SK-N-SH (cell line): Measurements from ENCODE around the gene MAGEA1. TPM values are rescaled to one million over a fixed set of nuclear protein-coding genes. Genes with fewer than 3 reads are reported as not detected.

Source experiments
- CTCF ChIA-PET: fragments of 300-600, 350-600 bp; formaldehyde crosslinking; extraction: SDS; loops from one replicate; lab custom pipeline; 2021; lab: Yijun Ruan, JAX
- POLR2A ChIA-PET: fragments of 350-600 bp; sonication (Branson Sonifier 250); formaldehyde crosslinking; extraction: SDS; loops from one replicate; lab custom pipeline; 2020; ENCODE audit warnings: antibody characterized with exemption, inconsistent platforms; lab: Yijun Ruan, JAX
- DNase-seq: peaks from one replicate; pipeline ENCODE4 v3.0.0; 2012
- H2AFZ ChIP-seq: fragments of 200-600 bp; sonication (generic); 2 replicates; pipeline ENCODE4 v1.8.1; 2016; ENCODE audit warnings: antibody characterized with exemption, mild to moderate bottlenecking, low read depth
- H3F3A ChIP-seq: fragments of 200-600 bp; sonication (generic); replicated peaks from 2 replicates; pipeline ENCODE3; 2016; ENCODE audit warnings: antibody characterized with exemption, mild to moderate bottlenecking; ENCODE audit not compliant: insufficient read depth
- H3K27ac ChIP-seq, 2 experiments: fragments of 200-500 bp in 1 of 2; fragments of 200-600 bp in 1 of 2; sonication (Bioruptor generic) in 1 of 2; sonication (generic), shearing (Covaris generic) in 1 of 2; 2 replicates each; pipeline versions ENCODE4 v1.5.1 to v1.6.1; 2014 to 2016; ENCODE audit warnings: low read depth in 2 of 2, inconsistent platforms in 1 of 2, low read length in 1 of 2, mild to moderate bottlenecking in 1 of 2, mixed read lengths in 1 of 2
- H3K27me3 ChIP-seq: fragments of 200-600 bp; sonication (generic), shearing (Covaris generic); 2 replicates; pipeline ENCODE4 v1.6.1; 2016; ENCODE audit warnings: mixed run types; ENCODE audit not compliant: insufficient read depth
- H3K36me3 ChIP-seq, 2 experiments: fragments of 200-500 bp in 1 of 2; fragments of 200-600 bp in 1 of 2; sonication (Bioruptor generic) in 1 of 2; sonication (generic) in 1 of 2; replicated peaks in 1 of 2; 2 replicates each; pipeline versions ENCODE3 to v1.5.1; 2014 to 2016; ENCODE audit warnings: low read length in 1 of 2, mild to moderate bottlenecking in 1 of 2; ENCODE audit not compliant: insufficient read depth in 2 of 2, control insufficient read depth in 1 of 2
- H3K4me1 ChIP-seq, 2 experiments: fragments of 200-500 bp in 1 of 2; fragments of 200-600 bp in 1 of 2; sonication (Bioruptor generic) in 1 of 2; sonication (generic), shearing (Covaris generic) in 1 of 2; 2 replicates each; pipeline versions ENCODE4 v1.5.1 to v1.6.1; 2014 to 2016; ENCODE audit warnings: low read depth in 1 of 2, low read length in 1 of 2, mixed run types in 1 of 2; ENCODE audit not compliant: insufficient read depth in 2 of 2, control insufficient read depth in 1 of 2
- H3K4me2 ChIP-seq: fragments of 200-600 bp; sonication (generic), shearing (Covaris generic); 2 replicates; pipeline ENCODE4 v1.6.1; 2017; ENCODE audit warnings: mixed run types
- H3K4me3 ChIP-seq, 2 experiments: fragments of 200-500 bp in 1 of 2; fragments of 200-600 bp in 1 of 2; sonication (Bioruptor generic) in 1 of 2; sonication (generic), shearing (Covaris generic) in 1 of 2; 2 replicates each; pipeline versions ENCODE4 v1.5.1 to v1.8.1; 2014 to 2016; ENCODE audit warnings: low read depth in 2 of 2, inconsistent platforms in 1 of 2, low read length in 1 of 2, mild to moderate bottlenecking in 1 of 2, mixed read lengths in 1 of 2, moderate library complexity in 1 of 2
- H3K79me2 ChIP-seq: fragments of 200-600 bp; sonication (generic); 2 replicates; pipeline ENCODE4 v1.8.1; 2017; ENCODE audit warnings: mild to moderate bottlenecking; ENCODE audit not compliant: insufficient read depth
- H3K9ac ChIP-seq: fragments of 200-600 bp; sonication (generic); 2 replicates; pipeline ENCODE4 v1.6.1; 2017; ENCODE audit warnings: mixed run types
- H3K9me2 ChIP-seq: fragments of 200-600 bp; sonication (generic); 2 replicates; pipeline ENCODE4 v1.6.1; 2017; ENCODE audit warnings: mixed run types
- H3K9me3 ChIP-seq: fragments of 200-600 bp; sonication (generic); 2 replicates; pipeline ENCODE4 v1.6.1; 2017; ENCODE audit warnings: mixed run types, mild to moderate bottlenecking, moderate library complexity
- H4K20me1 ChIP-seq: fragments of 200-600 bp; sonication (generic); 2 replicates; pipeline ENCODE4 v1.6.1; 2017; ENCODE audit warnings: mild to moderate bottlenecking, mixed run types; ENCODE audit not compliant: insufficient read depth
- ELF1 ChIP-seq: IDR thresholded peaks from 2 replicates; pipeline ENCODE4 v1.4.0; 2012
- EZH2phosphoT487 ChIP-seq: fragments of 200-600 bp; sonication (generic); IDR thresholded peaks from 2 replicates; pipeline ENCODE4 v1.6.1; 2017; ENCODE audit warnings: low read depth, mixed run types, mild to moderate bottlenecking, antibody characterized with exemption, moderate library complexity, borderline replicate concordance
- FOSL2 ChIP-seq: IDR thresholded peaks from 2 replicates; pipeline ENCODE4 v1.4.0; 2012; ENCODE audit warnings: low read depth, mild to moderate bottlenecking, moderate library complexity, borderline replicate concordance
- FOXJ3 ChIP-seq: sonication (generic); formaldehyde crosslinking; IDR thresholded peaks from 2 replicates; pipeline ENCODE4 v1.5.1; 2020; ENCODE audit warnings: mild to moderate bottlenecking, missing genetic modification reagents
- FOXM1 ChIP-seq: IDR thresholded peaks from 2 replicates; pipeline ENCODE4 v1.4.0; 2012; ENCODE audit warnings: low read depth, mild to moderate bottlenecking
- GABPA ChIP-seq: IDR thresholded peaks from 2 replicates; pipeline ENCODE4 v1.4.0; 2012; ENCODE audit warnings: low read depth, mild to moderate bottlenecking
- JUND ChIP-seq: IDR thresholded peaks from 2 replicates; pipeline ENCODE4 v1.4.0; 2012
- MXI1 ChIP-seq: IDR thresholded peaks from 2 replicates; pipeline ENCODE4 v1.6.1; 2012; ENCODE audit warnings: mild to moderate bottlenecking, low read depth, low read length, improper control_type of control experiment
- RCOR1 ChIP-seq: fragments of 150-350 bp; IDR thresholded peaks from 2 replicates; pipeline ENCODE4 v1.6.1; 2017; ENCODE audit warnings: antibody characterized with exemption, low read length
- TAF1 ChIP-seq: IDR thresholded peaks from 2 replicates; pipeline ENCODE4 v1.6.1; 2012; ENCODE audit warnings: low read depth, mild to moderate bottlenecking, low read length, moderate library complexity, borderline replicate concordance
- TEAD4 ChIP-seq: IDR thresholded peaks from 2 replicates; pipeline ENCODE4 v1.4.0; 2012; ENCODE audit warnings: mild to moderate bottlenecking, borderline replicate concordance; ENCODE audit not compliant: insufficient read depth
- WGBS: methylation state at CpG from one replicate; pipeline ENCODE4 v1.1.6; 2017; ENCODE audit warnings: low lambda C conversion rate; 5-methylcytosine and 5-hydroxymethylcytosine counted together
- polyA plus RNA-seq, 3 experiments: library from polyadenylated mRNA; depleted of rRNA; stranded (reverse); fragments of >200 nt; gene quantifications; 2 replicates each; pipeline ENCODE4 v1.2.3, GENCODE V29; 2012
- TF ChIP-seq, protein P1 (sequence below): IDR thresholded peaks from 2 replicates; pipeline ENCODE4 v1.6.1; 2012; ENCODE audit warnings: mild to moderate bottlenecking, low read depth, low read length, moderate library complexity
- TF ChIP-seq, protein P2 (sequence below): fragments of 200-600 bp; sonication (generic); IDR thresholded peaks from 2 replicates; pipeline ENCODE4 v1.6.1; 2017; ENCODE audit warnings: antibody characterized with exemption, mild to moderate bottlenecking, moderate library complexity

The MAGEA1 gene
- polyA plus RNA-seq, 1 of the 3 experiments (the other 2 are of a cell fraction), result 3.0 TPM

DNA sequence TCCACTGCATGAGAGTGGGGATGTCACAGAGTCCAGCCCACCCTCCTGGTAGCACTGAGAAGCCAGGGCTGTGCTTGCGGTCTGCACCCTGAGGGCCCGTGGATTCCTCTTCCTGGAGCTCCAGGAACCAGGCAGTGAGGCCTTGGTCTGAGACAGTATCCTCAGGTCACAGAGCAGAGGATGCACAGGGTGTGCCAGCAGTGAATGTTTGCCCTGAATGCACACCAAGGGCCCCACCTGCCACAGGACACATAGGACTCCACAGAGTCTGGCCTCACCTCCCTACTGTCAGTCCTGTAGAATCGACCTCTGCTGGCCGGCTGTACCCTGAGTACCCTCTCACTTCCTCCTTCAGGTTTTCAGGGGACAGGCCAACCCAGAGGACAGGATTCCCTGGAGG lies 2.7 kb downstream of the MAGEA1 start (continued):
- no peak for TF ChIP-seq FOXM1

DNA sequence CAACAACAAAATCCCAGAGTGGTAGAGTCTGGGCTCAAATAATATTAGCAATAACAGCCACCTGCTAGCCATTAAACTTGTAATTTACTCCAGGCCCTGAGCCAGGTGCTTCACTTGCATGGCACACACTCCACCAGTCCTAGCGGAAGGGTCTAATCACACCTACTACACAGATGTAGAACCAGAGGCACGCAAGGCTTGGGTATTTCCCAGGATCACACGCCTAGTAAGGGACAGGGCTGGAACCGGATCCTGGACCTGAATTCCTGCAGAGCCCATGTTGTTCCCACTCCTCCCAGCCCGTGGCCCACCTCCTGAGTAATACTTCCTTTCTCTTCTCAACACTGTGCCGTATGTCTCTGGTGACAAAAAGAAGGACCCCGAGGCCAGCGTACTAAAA lies 5.7 kb downstream of the MAGEA1 start:
- Histone ChIP-seq H3K9me2 (no peaks in the 10 kb centered on the region), H3K36me3 (no peaks in the 10 kb centered on the region), H4K20me1 (no peaks in the 10 kb centered on the region), H3K27ac (no peak overlapping the region), H3K9me3 (no peaks in the 10 kb centered on the region), H2AFZ (no peak overlapping the region), H3K4me3 (no peak overlapping the region)
- CTCF ChIA-PET, result no interaction called here
- POLR2A ChIA-PET, result no interaction called here
- TF ChIP-seq GABPA (no peak), TEAD4 (no peak), EZH2phosphoT487 (no peak), TAF1 (no peak), RCOR1 (no peak), FOXJ3 (no peak), MXI1 (no peak), ELF1 (no peak), JUND (no peak), FOSL2 (no peak)
- TF ChIP-seq, protein P1, sequence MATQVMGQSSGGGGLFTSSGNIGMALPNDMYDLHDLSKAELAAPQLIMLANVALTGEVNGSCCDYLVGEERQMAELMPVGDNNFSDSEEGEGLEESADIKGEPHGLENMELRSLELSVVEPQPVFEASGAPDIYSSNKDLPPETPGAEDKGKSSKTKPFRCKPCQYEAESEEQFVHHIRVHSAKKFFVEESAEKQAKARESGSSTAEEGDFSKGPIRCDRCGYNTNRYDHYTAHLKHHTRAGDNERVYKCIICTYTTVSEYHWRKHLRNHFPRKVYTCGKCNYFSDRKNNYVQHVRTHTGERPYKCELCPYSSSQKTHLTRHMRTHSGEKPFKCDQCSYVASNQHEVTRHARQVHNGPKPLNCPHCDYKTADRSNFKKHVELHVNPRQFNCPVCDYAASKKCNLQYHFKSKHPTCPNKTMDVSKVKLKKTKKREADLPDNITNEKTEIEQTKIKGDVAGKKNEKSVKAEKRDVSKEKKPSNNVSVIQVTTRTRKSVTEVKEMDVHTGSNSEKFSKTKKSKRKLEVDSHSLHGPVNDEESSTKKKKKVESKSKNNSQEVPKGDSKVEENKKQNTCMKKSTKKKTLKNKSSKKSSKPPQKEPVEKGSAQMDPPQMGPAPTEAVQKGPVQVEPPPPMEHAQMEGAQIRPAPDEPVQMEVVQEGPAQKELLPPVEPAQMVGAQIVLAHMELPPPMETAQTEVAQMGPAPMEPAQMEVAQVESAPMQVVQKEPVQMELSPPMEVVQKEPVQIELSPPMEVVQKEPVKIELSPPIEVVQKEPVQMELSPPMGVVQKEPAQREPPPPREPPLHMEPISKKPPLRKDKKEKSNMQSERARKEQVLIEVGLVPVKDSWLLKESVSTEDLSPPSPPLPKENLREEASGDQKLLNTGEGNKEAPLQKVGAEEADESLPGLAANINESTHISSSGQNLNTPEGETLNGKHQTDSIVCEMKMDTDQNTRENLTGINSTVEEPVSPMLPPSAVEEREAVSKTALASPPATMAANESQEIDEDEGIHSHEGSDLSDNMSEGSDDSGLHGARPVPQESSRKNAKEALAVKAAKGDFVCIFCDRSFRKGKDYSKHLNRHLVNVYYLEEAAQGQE, result no peak
- TF ChIP-seq, protein P2, sequence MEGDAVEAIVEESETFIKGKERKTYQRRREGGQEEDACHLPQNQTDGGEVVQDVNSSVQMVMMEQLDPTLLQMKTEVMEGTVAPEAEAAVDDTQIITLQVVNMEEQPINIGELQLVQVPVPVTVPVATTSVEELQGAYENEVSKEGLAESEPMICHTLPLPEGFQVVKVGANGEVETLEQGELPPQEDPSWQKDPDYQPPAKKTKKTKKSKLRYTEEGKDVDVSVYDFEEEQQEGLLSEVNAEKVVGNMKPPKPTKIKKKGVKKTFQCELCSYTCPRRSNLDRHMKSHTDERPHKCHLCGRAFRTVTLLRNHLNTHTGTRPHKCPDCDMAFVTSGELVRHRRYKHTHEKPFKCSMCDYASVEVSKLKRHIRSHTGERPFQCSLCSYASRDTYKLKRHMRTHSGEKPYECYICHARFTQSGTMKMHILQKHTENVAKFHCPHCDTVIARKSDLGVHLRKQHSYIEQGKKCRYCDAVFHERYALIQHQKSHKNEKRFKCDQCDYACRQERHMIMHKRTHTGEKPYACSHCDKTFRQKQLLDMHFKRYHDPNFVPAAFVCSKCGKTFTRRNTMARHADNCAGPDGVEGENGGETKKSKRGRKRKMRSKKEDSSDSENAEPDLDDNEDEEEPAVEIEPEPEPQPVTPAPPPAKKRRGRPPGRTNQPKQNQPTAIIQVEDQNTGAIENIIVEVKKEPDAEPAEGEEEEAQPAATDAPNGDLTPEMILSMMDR, result no peak
- TF ChIP-seq, all 33 proteins: peak for 0
- Histone ChIP-seq H3F3A (no peaks in the 10 kb centered on the region), H3K27me3 (peaks cover 33% of the 10 kb centered on the region; the same call in 1 of the 2 replicates), H3K4me2 (no peak overlapping the region), H3K4me1 (no peaks in the 10 kb centered on the region), H3K9ac (no peak overlapping the region), H3K79me2 (no peaks in the 10 kb centered on the region)
- DNase-seq, result no peak
- 10% methylated on average over 8 of the region's 8 CpGs for WGBS
